HepG2 (cell line): ENCODE results near the gene KHNYN. TPM values are rescaled to one million over a fixed set of nuclear protein-coding genes. Genes with fewer than 3 reads are reported as not detected.
A peak's percentile ranks its signal among the peaks of the same experiment; 100 is the strongest.

Experiments
- ATF7 ChIP-seq, 2 experiments: fragments of 450-650 bp in 1 of 2; sonication (generic) in 1 of 2; formaldehyde crosslinking in 1 of 2; IDR thresholded peaks; 2 replicates each; pipeline versions ENCODE4 v1.4.0 to v1.6.1; 2016 to 2020; ENCODE audit warnings: antibody characterized with exemption in 1 of 2, mild to moderate bottlenecking in 1 of 2, missing genetic modification reagents in 1 of 2
- CENPT ChIP-seq: sonication (generic); formaldehyde crosslinking; IDR thresholded peaks from 2 replicates; pipeline ENCODE4 v1.8.0; 2022; ENCODE audit warnings: low read depth, mild to moderate bottlenecking, moderate library complexity, missing genetic modification reagents
- ELF1 ChIP-seq: sonication (generic); formaldehyde crosslinking; IDR thresholded peaks from 2 replicates; pipeline ENCODE4 v1.4.0; 2020; ENCODE audit warnings: missing genetic modification reagents
- FOXO1 ChIP-seq: sonication (generic); formaldehyde crosslinking; IDR thresholded peaks from 2 replicates; pipeline ENCODE4 v1.4.0; 2020; ENCODE audit warnings: missing genetic modification reagents
- SOX13 ChIP-seq, 3 experiments: fragments of 450-650 bp in 1 of 3; sonication (generic) in 1 of 3; formaldehyde crosslinking in 1 of 3; IDR thresholded peaks in 2 of 3; conservative IDR thresholded peaks in 1 of 3; 2 replicates each; pipeline versions ENCODE4 v1.5.0 to v1.6.1; 2016 to 2020; ENCODE audit warnings: antibody characterized with exemption in 1 of 3, mild to moderate bottlenecking in 1 of 3, missing compliant biosample characterization in 1 of 3, missing genetic modification reagents in 1 of 3, moderate library complexity in 1 of 3
- ZFAT ChIP-seq: sonication (generic); formaldehyde crosslinking; conservative IDR thresholded peaks from 2 replicates; pipeline ENCODE4 v1.8.1; 2023; ENCODE audit warnings: missing genetic modification reagents, inconsistent platforms
- ZGPAT ChIP-seq: IDR thresholded peaks from 2 replicates; pipeline ENCODE4 v1.6.1; 2016; ENCODE audit warnings: mild to moderate bottlenecking
- ZNF260 ChIP-seq: sonication (generic); formaldehyde crosslinking; IDR thresholded peaks from 2 replicates; pipeline ENCODE4 v1.4.0; 2020; ENCODE audit warnings: missing genetic modification reagents, low read depth, mild to moderate bottlenecking, borderline replicate concordance
- ZNF747 ChIP-seq: sonication (generic); formaldehyde crosslinking; IDR thresholded peaks from 2 replicates; pipeline ENCODE4 v1.8.1; 2023; ENCODE audit warnings: missing genetic modification reagents, mild to moderate bottlenecking, borderline replicate concordance
- polyA plus RNA-seq, 8 experiments: library from polyadenylated mRNA; depleted of rRNA in 3 of 8; stranded (reverse) in 7 of 8; unstranded in 1 of 8; fragments of >200 nt; fragmentation: Illumina TruSeq in 4 of 8; extraction: Trizol in 4 of 8; gene quantifications; 2 replicates each; pipeline versions ENCODE4 v1.2.1 to v1.2.3, GENCODE V29; 2011 to 2016; ENCODE audit warnings: low read depth in 4 of 8, missing spikeins in 1 of 8, mixed read lengths in 1 of 8; ENCODE audit not compliant: insufficient read depth in 1 of 8
- total RNA-seq, 5 experiments: library from RNA; depleted of rRNA; stranded (reverse); fragments of >200 nt; fragmentation: Illumina TruSeq; extraction: Trizol; gene quantifications; 2 replicates each; pipeline ENCODE4 v1.2.3, GENCODE V29; 2016; ENCODE audit warnings: low read depth in 1 of 5
- TF ChIP-seq, protein P1 (sequence below): sonication (generic); formaldehyde crosslinking; IDR thresholded peaks from 2 replicates; pipeline ENCODE4 v1.4.0; 2020; ENCODE audit warnings: missing genetic modification reagents
- TF ChIP-seq, protein P2 (sequence below): sonication (generic); formaldehyde crosslinking; IDR thresholded peaks from 2 replicates; pipeline ENCODE4 v1.5.1; 2020; ENCODE audit warnings: mild to moderate bottlenecking, missing genetic modification reagents
- TF ChIP-seq, protein P3 (sequence below): IDR thresholded peaks from 2 replicates; pipeline ENCODE4 v1.6.1; 2012; ENCODE audit warnings: inconsistent platforms

KHNYN gene
- total and polyA plus RNA-seq, 2 of the 13 experiments (the other 11 are each of a cell fraction or from before 2014, with no cell fraction given) = 52.8 to 75.7 TPM

DNA sequence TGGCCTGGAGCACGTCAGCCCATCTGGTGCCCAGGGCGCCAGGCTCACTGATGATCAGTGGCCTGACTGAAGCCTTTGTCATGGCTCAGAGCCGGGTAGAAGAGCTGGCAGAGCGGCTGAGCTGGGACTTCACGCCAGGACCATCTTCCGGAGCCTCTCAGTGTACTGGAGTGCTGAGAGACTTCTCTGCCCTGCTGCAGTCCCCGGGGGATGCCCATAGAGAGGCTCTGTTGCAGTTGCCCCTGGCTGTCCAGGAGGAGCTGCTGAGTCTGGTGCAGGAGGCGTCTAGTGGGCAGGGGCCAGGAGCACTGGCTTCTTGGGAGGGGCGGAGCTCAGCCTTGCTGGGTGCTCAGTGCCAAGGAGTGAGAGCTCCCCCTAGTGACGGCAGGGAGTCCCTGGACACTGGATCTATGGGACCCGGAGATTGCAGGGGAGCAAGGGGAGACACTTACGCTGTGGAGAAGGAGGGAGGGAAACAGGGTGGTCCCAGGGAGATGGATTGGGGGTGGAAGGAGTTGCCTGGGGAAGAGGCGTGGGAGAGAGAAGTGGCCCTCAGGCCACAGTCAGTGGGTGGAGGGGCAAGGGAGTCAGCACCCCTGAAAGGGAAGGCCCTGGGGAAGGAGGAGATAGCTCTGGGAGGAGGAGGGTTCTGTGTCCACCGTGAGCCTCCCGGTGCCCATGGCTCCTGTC lies 2.0 kb downstream of the KHNYN start (continued):
- no peak for TF ChIP-seq CENPT (CRISPR knock-in tag)
- TF ChIP-seq, protein P1, sequence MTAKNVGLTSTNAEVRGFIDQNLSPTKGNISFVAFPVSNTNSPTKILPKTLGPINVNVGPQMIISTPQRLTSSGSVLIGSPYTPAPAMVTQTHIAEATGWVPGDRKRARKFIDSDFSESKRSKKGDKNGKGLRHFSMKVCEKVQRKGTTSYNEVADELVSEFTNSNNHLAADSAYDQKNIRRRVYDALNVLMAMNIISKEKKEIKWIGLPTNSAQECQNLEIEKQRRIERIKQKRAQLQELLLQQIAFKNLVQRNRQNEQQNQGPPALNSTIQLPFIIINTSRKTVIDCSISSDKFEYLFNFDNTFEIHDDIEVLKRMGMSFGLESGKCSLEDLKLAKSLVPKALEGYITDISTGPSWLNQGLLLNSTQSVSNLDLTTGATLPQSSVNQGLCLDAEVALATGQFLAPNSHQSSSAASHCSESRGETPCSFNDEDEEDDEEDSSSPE (CRISPR knock-in tag) = peak; percentile 26; the same call in 1 of the 2 replicates
- TF ChIP-seq, protein P2, sequence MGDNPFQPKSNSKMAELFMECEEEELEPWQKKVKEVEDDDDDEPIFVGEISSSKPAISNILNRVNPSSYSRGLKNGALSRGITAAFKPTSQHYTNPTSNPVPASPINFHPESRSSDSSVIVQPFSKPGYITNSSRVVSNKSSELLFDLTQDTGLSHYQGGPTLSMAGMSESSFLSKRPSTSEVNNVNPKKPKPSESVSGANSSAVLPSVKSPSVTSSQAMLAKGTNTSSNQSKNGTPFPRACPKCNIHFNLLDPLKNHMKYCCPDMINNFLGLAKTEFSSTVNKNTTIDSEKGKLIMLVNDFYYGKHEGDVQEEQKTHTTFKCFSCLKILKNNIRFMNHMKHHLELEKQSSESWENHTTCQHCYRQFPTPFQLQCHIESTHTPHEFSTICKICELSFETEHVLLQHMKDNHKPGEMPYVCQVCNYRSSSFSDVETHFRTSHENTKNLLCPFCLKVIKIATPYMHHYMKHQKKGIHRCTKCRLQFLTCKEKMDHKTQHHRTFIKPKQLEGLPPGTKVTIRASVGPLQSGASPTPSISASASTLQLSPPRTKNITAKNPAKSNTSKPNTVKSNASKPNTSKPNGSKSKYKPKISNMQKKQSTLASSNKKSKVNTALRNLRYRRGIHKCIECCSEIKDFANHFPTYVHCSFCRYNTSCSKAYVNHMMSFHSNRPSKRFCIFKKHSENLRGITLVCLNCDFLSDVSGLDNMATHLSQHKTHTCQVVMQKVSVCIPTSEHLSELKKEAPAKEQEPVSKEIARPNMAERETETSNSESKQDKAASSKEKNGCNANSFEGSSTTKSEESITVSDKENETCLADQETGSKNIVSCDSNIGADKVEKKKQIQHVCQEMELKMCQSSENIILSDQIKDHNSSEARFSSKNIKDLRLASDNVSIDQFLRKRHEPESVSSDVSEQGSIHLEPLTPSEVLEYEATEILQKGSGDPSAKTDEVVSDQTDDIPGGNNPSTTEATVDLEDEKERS (CRISPR knock-in tag) = no peak
- no peak for TF ChIP-seq SOX13 (IDR thresholded peaks at IDR 0.05)
- TF ChIP-seq SOX13 (CRISPR knock-in tag; conservative IDR thresholded peaks at IDR 0.05 in 1 of 2, IDR thresholded peaks at IDR 0.05 in 1 of 2) = peak; percentile 18 to 57; a peak in 2 of 4 replicates
- TF ChIP-seq ELF1 (CRISPR knock-in tag) = peak; percentile 32; the same call in 1 of the 2 replicates
- TF ChIP-seq ZFAT (CRISPR knock-in tag) = no peak
- TF ChIP-seq ZNF260 = no peak
- TF ChIP-seq FOXO1 (CRISPR knock-in tag) = peak; percentile 69
- no peak for TF ChIP-seq ATF7 (IDR thresholded peaks at IDR 0.05)
- TF ChIP-seq ATF7 (CRISPR knock-in tag; IDR thresholded peaks at IDR 0.05) = peak; percentile 90; the same call in 1 of the 2 replicates
- 0 out of 2 replicates have a peak, but pooled peaks have one; percentile 11 for TF ChIP-seq ZNF747 (CRISPR knock-in tag)
- TF ChIP-seq, protein P3, sequence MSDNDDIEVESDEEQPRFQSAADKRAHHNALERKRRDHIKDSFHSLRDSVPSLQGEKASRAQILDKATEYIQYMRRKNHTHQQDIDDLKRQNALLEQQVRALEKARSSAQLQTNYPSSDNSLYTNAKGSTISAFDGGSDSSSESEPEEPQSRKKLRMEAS = no peak
- TF ChIP-seq ZGPAT (CRISPR knock-in tag) = no peak
